HG02852 (cell line): ENCODE results near the gene ADGRB3.

Experiments
- ATAC-seq: cut with Tn5 transposase; IDR thresholded peaks from one replicate; pipeline ENCODE4 v1.9.1; 2021; ENCODE audit warnings: mild to moderate bottlenecking, moderate library complexity; ENCODE audit not compliant: unreplicated experiment

ADGRB3 gene

DNA sequence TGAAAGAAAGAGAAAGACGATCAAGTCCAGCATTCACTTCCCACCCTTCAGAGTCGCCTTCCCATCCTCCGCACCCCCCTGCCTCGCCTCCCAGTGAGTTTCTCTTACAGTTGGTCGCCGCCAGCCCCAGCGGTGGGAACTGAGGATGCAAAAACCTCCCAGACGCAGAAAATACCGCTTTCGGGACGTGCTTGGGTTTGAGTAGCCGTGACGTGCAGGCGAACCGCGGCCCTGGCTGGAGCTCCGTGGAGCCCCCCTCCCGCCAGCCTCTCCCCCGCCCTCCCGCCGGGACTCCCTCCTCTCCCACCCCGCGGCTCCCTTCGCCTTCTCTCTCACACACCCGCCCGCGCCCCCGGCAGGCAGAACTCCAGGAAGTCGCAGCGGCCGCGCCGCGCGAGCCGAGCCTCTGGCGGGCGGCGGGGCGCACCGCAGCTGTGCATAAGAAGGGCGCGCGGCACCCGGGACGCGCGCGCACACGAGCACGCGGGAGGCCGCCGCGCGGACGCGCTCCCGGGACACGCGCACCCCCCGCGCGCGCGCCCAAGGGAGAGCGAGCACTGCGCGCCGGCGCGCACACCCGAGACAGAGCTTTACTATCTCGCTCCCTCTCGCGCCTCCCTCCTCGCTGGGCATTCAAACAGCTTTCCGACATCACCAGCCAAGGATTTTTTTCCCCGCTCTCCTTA is at the start of gene ADGRB3:
ADGRB3 (plus strand) TSS at position 557 of the 686 bp plus-strand sequence. CDS start 3,394 bp downstream, outside the sequence.
- ATAC-seq: peak; percentile 74

DNA sequence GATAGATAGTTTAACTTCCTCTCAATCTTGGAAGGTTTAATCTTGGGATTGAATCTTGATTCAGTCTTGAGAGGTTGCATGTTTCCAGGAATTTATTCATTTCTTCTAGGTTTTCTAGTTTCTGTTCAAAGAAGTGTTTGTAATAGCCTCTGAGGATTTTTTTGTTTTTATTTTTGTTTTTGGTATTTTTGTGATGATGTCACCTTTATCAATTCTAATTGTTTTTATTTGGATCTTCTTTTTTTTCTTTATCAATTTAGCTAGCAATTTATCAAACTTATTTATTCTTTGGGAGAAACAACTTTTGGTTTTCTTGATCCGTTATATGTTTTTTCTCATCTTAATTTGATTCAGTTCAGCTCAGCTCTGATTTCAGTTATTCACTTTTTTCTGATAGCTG is 41.5 kb upstream of the ADGRB3 start:
- ATAC-seq: no peak

DNA sequence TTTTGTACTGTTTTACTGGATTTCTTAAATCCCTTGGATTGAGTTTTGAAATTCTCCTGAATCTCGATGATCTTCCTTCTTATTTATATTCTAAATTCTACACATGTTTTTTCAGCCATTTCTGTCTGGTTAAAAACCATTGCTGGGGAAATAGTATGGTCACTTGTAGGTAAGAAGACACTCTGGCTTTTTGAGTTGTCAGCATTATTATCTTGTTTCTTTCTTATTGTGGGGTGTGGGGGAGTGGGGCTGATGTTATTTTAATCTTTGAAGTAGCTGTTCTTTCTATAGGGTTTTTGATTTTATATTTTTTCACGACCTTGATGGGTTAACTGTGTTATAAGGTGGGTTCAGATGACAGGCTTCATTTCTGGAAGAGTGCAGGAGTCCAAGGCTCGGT is 37.4 kb upstream of the ADGRB3 start:
- no peak for ATAC-seq

DNA sequence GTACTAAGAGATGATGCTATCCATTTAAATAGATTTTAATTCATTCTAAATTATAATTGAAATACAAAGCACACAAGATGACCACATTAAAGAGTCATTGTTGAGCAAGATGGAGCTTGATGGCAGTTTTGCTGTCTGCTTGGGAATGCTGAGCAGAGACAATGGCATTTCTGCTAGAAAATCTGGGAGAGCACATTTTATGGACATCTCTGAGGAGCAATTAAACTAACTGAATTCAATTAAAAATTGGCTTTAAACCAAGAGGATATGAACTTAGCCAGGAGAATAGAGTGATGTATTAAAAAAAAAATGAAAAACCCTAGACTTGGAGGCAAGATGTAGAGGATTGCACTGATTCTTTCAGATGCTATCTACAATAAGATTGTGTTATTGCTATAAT is 19.1 kb upstream of the ADGRB3 start:
- no peak for ATAC-seq

DNA sequence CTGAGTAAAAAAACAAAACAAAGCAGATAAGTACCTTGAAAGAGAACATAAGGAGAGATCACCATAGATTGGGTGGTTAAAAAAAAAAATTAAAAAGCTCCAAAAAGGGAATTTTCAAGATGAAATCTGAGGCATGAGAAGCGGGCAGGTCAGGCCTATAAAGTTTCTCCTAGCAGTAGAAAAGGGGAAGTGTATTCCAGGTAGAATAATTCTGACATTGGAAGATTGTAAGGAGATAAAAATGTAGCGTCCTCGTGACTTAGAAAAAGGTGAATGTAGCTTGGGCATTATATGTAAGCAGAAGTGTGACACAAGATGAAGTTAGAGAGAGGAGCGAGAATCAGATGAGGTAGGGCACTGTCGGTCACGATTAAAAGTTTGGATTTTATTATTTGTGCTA is 9.1 kb upstream of the ADGRB3 start:
- ATAC-seq: no peak

DNA sequence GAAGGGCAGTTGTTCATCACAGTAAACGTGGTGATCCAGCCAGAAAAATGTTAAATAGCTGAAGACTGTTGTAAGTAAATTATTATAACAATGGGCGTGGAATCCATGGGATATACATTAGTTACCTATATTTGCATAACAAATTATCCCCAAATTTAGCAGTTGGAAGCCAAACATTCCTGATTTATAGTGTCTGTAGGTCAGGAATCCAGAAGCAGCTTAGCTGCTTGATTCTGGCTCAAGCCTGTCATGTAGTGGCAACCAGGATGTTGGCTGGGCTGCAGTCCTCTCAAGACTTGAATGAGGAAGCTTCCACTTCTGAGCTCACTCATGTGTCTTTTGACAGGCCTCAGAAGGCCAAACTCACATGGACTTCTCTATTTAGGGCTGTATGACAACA is 6.9 kb upstream of the ADGRB3 start:
- no peak for ATAC-seq

DNA sequence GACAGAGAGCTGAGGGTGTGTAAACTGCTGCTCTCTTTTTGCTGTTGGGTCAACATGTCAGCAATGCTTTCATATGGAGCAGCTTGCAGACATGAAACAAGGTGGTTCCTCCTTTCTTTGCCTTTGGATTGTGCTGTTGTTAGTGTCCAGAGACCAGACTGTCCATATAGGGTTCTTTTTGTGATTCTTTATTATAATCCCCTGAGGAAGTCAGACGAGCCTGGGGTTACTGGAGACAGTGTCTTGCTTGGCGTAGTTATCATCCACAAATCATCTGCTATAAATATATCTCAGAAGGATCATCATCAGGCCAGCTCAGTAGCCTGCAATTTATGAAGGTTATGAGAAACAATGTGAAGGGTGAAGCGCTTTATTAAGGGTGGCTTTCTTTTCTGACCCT is 2.3 kb upstream of the ADGRB3 start:
- ATAC-seq: no peak

DNA sequence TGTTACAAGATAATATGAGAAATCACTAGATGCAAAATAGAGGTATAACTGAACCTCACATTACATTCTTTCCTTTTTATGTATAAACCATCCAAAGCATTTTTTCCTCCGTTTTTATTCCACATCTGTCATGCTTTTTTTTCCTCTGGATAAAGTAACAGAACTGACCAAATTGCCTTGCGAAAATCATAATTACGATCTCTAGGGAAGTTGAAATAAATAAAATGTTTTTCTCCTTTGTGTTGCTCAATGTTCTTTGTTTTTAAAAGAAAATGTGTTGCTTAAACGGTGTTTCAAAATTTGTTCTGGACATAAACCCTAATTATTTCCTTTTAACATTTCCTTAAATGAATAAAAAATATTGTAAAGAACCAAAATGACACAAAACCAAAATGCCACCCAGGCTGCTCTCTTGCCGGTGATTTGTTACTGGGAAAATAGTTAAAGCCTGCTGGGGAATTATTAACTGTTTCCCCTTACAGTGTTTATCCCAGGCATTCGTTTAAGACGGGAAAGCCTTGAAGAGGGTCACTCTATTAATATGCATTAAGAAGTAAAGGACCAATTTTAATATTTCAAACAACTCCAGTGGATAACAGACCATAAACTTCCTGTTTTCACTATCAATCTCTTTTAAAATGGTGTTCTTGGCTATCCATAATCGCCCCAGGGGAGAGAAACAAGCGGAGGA is 1.7 kb upstream of the ADGRB3 start:
- no peak for ATAC-seq

DNA sequence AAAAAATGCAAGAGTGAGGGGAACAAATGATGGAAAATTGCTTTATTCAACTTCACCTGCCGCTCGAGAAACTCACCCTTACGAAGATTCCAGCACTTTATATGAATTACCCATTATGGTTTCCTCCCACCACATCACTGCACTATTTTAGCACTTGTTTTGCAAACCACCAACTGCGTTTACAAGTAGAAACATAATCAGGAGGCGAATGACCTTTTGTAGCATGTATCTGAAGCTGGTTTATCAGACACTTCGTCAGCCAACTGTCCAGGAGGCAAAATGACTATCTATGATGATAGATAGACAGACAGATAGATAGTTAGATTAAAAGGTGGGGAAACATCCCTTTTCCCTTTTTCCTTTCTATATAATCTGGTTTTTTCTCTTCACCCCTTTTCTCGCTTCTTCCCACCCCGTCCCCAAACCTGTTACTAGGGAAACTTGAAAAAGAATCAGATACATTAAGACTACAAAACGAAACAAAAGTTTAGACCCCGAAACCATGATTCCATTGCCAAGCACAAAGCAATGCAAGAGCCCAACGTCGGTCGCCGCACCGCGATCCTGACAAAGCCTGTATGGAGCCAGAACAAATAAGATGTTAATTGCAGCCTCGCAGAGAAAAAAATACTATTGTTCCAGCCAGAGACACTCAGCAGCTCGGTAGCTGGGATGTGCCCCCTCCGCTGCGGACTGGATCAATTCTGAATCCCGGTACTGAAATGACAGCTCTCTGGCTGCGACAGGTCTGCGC is 933 bp upstream of the ADGRB3 start:
- ATAC-seq: peak; percentile 31

DNA sequence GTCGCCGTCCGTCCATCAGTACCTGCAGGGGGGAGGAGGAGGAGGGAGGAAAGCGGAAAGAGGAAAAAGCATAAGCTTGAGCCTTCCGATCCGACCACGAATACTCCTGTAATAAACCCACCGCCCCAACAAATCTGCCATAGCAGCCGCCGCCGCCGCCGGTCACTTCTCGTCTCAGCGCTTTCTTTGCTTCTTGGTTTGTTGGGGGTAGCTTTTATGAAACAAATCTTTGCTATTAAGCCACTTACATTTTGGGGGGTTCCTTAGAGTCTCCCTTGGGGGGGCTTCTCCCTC is 277 bp downstream of the ADGRB3 start:
- peak; percentile 3 for ATAC-seq

DNA sequence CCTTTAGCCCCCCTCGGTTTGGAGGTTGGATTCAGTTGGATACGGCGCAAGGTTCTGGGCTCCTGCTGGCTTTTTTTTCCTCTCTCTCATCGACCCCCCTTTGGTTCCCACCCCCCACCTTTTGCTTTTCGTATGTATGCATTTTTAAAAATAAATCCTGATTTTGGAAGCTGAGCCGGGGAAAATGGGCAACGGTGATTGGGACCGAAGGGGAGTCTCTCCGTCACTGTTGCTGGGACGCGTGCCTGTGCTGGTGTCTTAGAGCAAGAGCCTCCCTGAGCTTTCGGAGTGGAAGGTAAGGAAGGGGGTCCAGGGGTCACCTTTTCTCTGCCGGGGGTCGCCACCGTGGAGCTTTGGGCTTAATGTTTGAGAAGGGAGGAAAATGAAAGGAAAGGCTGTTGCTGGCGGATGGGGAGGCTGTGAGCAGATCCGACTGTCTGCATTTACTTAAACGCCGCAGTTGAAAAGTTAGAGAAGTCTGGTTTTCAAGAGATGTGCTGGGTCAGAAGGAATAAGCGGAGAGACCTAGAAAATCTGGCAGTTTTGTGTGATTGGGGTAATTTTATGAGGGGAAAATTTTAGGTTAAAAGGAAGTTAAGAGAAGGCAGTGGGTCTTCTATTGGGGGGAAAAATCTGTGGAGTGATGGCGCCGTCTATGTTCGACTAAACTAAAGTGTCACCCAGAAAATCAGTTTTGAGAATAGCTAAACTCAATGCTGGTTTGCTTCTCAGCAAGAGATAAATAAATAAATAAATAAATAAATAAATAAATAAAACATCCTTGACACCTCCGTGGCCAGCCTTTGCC is 828 bp downstream of the ADGRB3 start:
- ATAC-seq: no peak

DNA sequence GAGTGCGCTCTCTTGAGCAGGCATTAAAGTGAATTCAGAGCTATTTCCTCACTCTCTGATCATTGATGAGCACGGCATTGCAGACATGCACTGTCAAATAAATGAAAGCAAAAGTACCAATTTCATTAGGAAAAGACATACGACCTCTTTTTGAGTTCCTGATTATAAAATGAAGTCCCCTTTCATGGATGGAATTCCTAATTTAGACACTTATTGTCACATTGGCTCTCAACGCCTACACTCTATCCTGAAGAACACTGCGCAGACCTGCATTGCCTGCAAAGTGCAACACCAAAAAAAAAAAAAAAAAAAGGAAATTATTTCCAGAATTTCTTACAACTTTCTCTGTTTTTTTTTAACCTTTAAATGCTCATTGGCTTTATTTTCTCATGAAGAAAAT is 1.6 kb downstream of the ADGRB3 start:
- ATAC-seq: no peak

DNA sequence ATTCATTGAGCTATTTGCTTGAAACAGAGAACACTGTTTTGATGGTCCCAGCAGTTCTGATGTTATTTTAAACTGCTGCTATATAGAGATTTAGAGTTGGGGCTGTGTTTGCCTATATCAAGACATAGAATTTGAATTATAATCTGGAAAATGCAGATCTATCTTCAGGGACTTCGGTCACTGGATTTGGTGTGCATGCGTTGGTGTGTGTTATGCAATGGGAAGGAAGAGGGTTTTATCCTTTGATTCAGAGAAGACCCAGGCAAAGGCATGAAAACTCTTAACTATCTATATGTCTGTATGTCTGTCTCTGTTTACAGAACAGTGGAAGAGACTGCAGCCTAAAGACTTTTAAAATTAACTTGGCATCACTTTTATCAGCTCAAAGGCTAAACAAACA is 2.0 kb downstream of the ADGRB3 start:
- ATAC-seq: no peak

DNA sequence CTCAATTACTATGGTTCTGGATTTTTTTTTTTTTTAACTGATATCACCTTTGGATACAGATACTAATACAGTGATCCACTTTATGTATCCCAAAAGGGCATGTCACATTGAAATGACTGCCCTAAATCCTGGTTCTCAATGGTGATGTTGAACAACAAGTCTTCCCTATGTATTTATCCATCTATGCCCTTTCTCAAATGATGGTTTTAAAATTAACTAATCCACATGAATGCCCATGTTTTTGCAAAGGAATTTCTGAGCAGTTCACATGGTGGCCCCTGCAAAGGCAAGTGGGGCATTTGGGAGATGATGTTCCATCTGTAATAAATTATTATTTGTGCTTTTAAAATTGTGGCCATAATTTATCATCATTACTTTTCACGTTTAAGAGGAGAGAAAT is 2.7 kb downstream of the ADGRB3 start:
- no peak for ATAC-seq

DNA sequence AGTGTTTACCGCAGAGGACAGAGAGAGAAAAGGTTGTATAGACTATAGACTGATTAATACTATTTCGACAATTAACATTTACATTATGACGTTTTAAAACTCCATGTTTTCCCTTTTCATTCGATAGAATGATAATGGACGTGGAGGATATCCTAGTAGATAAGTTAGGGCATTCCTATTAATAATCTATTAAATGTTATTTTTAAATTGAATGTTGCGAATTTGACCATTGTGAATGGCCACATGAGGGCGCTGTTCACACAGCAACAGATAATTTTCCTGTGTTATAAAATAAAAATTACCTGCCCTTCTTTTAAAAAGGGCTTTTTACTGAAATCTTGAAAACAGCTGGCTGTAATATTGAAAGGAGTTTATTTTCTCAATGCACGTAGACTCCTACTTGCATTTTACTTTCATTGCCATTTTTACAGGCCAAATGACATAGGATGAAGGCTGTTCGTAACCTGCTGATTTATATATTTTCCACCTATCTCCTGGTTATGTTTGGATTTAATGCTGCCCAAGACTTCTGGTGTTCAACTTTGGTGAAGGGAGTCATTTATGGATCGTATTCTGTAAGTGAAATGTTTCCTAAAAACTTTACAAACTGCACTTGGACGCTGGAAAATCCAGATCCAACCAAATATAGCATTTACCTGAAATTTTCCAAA is 3.3 kb downstream of the ADGRB3 start:
- no peak for ATAC-seq

DNA sequence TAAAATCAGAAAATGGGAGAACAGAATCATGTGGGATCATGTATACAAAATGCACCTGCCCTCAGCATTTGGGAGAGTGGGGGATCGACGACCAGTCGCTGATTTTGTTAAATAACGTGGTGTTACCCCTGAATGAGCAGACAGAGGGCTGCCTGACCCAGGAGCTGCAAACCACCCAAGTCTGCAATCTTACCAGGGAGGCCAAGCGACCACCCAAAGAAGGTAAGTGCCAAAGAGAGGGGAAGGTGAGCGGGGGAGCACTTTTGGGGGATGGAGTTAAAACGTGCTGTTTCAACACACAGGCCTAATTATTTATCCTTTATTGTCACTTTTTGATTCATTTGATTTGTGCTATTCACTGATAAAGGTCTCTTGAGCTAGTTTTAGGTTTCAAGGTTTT is 4.1 kb downstream of the ADGRB3 start:
- ATAC-seq: no peak

DNA sequence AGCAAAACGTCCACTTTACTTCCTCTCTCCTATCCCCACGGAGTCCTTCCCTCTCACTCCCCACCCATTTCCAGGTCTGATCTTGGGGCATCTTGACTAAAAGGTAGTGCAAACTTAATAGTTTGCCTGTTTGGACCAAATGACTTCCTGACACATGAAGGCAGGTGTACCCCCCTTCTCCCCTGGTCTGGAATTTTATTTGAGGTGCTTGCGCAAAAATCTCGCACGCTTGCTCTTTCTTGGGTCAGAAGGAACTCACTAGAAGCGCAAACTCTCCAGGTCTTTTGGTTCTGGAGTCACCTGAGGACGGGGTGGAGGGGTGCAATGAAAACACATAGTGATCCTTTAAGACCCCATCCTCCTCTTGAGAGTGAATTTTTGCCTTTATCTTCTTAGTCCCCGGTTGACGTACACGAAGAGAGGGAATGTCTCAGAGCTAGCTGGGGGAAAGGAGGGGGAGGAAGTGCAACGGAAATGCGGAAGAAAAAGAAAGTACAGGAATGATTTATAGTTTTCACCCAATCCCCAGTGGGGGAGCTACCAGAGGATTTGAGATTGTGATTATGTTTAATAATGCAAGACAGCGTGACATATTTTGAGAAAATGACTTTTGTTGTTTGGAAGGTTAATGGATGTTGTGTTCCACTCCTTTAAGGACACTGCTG is 4.9 kb downstream of the ADGRB3 start:
- no peak for ATAC-seq

DNA sequence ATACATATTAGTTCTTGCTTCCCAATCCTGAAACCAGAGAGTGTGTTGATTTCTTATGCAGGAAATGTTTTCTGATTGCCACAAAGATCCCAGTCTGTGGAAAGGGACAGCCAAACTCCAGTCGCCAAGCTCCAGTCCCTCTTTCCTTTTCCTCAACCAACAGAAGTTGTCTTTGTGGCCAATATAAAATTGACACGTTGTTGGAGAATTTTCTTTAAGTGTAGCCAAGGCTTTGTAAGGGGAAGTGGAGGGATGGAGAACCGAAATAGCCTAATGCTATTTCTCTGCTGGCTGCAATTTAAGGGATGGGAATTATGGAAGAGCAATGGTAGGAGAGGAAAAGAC is 5.4 kb downstream of the ADGRB3 start:
- ATAC-seq: no peak

DNA sequence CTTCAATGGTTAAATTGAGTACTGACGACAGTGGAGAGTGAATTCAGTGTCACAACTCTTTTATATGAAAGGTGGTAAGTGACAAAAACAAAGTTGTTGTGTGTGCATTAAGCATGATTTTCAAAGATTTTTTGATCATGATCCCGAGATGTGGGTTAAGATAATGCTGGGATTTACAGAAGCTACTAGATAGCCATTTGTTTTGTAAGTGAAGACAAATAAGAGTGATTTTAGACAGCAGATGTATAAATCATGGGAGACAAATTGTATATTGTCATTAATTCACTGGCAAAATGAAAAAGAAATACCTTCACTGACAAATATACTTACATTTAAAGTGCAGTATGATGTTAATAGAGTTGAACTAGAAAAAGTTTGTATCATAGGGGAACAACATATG is 6.1 kb downstream of the ADGRB3 start:
- ATAC-seq: no peak

DNA sequence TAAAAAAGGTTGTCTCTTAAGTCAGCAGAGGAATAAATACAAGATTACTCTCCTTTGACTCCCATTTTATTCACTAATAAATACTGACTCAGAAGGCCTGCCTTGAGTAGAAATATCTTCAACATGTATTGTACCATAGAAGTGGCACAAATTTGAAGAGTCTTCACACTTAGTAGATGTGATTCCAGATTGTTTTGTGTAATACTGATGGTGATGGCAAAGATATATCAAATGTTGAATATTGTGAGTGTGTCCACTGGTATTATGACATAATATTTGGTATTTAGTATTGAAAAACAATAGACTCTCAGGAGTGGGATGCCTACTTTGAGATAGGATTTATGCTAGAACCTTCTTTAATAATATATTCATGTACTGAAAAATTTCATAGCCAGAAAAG is 7.0 kb downstream of the ADGRB3 start:
- ATAC-seq: no peak
